Lower lobe of right lung (tissue), 2 donors: ENCODE data around the gene UCN. TPM values are rescaled to one million over a fixed set of nuclear protein-coding genes. Genes with fewer than 3 reads are reported as not detected.

Source experiments
- ATAC-seq, 2 donors: fragments of 200-7000 bp; cut with Tn5 transposase; one replicate each; pipeline ENCODE4 v1.9.1; 2020 to 2022; ENCODE audit warnings: mild to moderate bottlenecking in 2 of 2, moderate library complexity in 2 of 2
- DNase-seq: peaks from one replicate; pipeline ENCODE4 v3.0.0-alpha.2; 2020
- H3K27ac ChIP-seq: fragments of 200-600 bp; one replicate; pipeline ENCODE4 v1.8.0; 2022
- H3K27me3 ChIP-seq: fragments of 200-600 bp; one replicate; pipeline ENCODE4 v1.8.0; 2022; ENCODE audit warnings: low read depth
- H3K36me3 ChIP-seq: fragments of 200-600 bp; one replicate; pipeline ENCODE4 v1.8.0; 2022; ENCODE audit warnings: mild to moderate bottlenecking
- H3K4me1 ChIP-seq: fragments of 200-600 bp; one replicate; pipeline ENCODE4 v1.8.0; 2022
- H3K4me3 ChIP-seq: fragments of 200-600 bp; one replicate; pipeline ENCODE4 v1.8.0; 2022; ENCODE audit warnings: mild to moderate bottlenecking
- H3K9me3 ChIP-seq: fragments of 200-600 bp; one replicate; pipeline ENCODE4 v1.8.0; 2022
- intact Hi-C: fragments of 100-400 bp; cut with DNase I; formaldehyde crosslinking; loops from one replicate; pipeline ENCODE4 v1.11.0; 2022
- total RNA-seq: library from RNA; stranded (reverse); fragmentation: NEBNext Ultra II Directional; extraction: Animal tissue kit (Norgen Biotek cat#: 25700); gene quantifications from one replicate; pipeline ENCODE4 v1.2.1, GENCODE V29; 2021
- TF ChIP-seq, protein P1 (sequence below): fragments of 200-600 bp; IDR thresholded peaks from one replicate; pipeline ENCODE4 v1.8.0; 2022; ENCODE audit warnings: antibody characterized with exemption, mild to moderate bottlenecking
- donor health status: DM: no; HTN: yes; CAD: no; lungs with severe emphysema.

The UCN gene
- total RNA-seq, 1 donor from 2014 or later = 4.0 TPM

GRCh38 chr2:27316655-27317412 lies 8.6 kb upstream of the UCN start:
- Histone ChIP-seq H3K36me3 (peaks cover 20% of the 10 kb centered on the region), H3K9me3 (no peaks in the 10 kb centered on the region), H3K4me1 (peaks cover 9% of the 10 kb centered on the region), H3K4me3 (no peak overlapping the region), H3K27me3 (no peaks in the 10 kb centered on the region), H3K27ac (no peak overlapping the region)
- DNase-seq = no peak
- peak in 1 of 2 donors; percentile 9 for ATAC-seq
- intact Hi-C loops = no loop called here
- TF ChIP-seq, protein P1, sequence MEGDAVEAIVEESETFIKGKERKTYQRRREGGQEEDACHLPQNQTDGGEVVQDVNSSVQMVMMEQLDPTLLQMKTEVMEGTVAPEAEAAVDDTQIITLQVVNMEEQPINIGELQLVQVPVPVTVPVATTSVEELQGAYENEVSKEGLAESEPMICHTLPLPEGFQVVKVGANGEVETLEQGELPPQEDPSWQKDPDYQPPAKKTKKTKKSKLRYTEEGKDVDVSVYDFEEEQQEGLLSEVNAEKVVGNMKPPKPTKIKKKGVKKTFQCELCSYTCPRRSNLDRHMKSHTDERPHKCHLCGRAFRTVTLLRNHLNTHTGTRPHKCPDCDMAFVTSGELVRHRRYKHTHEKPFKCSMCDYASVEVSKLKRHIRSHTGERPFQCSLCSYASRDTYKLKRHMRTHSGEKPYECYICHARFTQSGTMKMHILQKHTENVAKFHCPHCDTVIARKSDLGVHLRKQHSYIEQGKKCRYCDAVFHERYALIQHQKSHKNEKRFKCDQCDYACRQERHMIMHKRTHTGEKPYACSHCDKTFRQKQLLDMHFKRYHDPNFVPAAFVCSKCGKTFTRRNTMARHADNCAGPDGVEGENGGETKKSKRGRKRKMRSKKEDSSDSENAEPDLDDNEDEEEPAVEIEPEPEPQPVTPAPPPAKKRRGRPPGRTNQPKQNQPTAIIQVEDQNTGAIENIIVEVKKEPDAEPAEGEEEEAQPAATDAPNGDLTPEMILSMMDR = no peak

DNA sequence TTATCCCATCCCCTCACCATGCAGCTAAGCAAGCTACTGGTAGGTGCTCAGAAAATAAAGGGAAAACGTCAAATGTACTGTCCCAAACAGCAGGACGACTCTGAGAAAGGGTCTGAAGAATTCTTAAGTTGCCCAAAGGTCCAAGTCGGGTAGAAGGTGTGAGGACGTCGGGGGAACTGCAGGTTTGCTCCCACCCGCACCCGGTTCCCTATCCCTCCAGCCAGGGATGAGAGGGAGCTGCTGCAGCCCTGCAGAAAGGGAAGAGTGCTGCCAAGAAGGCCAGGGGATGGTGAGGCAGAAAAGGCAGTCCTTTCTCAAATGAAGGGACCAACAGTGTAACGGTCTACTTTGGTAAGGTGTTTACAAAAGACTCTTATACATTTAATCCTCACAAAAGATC lies 6.9 kb upstream of the UCN start:
- TF ChIP-seq, protein P1 = no peak
- Histone ChIP-seq H3K9me3 (no peaks in the 10 kb centered on the region), H3K4me1 (peaks cover 5% of the 10 kb centered on the region), H3K27ac (no peak overlapping the region), H3K27me3 (no peaks in the 10 kb centered on the region), H3K36me3 (peaks cover 29% of the 10 kb centered on the region), H3K4me3 (no peak overlapping the region)
- intact Hi-C loops = no loop called here
- no peak for ATAC-seq
- DNase-seq = no peak

DNA sequence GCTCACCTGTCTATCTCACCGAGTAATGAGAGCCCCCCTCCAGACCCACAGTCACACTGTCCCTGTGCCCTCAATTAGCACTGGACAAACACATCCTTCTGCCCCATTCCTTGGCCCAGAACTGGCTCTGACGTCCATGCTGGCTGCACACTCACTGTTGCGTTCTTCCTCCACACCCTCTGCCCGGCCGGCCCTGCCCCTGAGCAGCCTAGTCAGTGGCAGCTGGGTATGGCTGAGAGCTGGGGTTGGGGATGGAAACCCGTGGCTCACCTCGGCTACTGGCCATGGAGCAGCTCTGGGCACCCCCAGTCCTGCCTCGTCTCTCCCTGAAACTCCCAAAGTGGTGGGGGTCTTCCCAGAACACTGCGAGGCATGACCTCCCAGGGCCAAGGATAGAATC lies 6.5 kb upstream of the UCN start:
- no peak overlapping the region for H3K27ac ChIP-seq
- no peak overlapping the region for H3K4me3 ChIP-seq
- peak; percentile 25 for DNase-seq
- H3K4me1 ChIP-seq = peaks cover 5% of the 10 kb centered on the region
- TF ChIP-seq, protein P1 = no peak
- intact Hi-C loops = no loop called here
- no peaks in the 10 kb centered on the region for H3K9me3 ChIP-seq
- no peak for ATAC-seq
- H3K27me3 ChIP-seq = no peaks in the 10 kb centered on the region
- H3K36me3 ChIP-seq = peaks cover 32% of the 10 kb centered on the region

- TF ChIP-seq, protein P1 = no peak
- intact Hi-C loops = no loop called here
- DNase-seq = peak; percentile 4
- Histone ChIP-seq H3K4me3 (no peak overlapping the region), H3K9me3 (no peaks in the 10 kb centered on the region), H3K27me3 (peaks cover under 1% of the 10 kb centered on the region), H3K27ac (no peak overlapping the region), H3K4me1 (peaks cover 5% of the 10 kb centered on the region), H3K36me3 (peaks cover 37% of the 10 kb centered on the region)
- ATAC-seq = no peak
These were observed 5.8 kb upstream of the UCN start for GRCh38 chr2:27313882-27314645.

- Histone ChIP-seq H3K36me3 (peaks cover 33% of the 10 kb centered on the region), H3K9me3 (no peaks in the 10 kb centered on the region), H3K4me3 (no peak overlapping the region), H3K27me3 (peaks cover 19% of the 10 kb centered on the region), H3K4me1 (peaks cover 8% of the 10 kb centered on the region), H3K27ac (no peak overlapping the region)
- TF ChIP-seq, protein P1 = no peak
- ATAC-seq = no peak
- intact Hi-C loops = no loop called here
- DNase-seq = peak; percentile 3
These were observed 3.9 kb upstream of the UCN start for GRCh38 chr2:27312152-27312551.
